ENCODE data around the gene HNF1B. TPM values are rescaled to one million over a fixed set of nuclear protein-coding genes. Genes with fewer than 3 reads are reported as not detected.
"Not testable (repeated sequence)": the region's sequence is repeated elsewhere in the genome, so short reads cannot be mapped to it uniquely, and the experiment has no call there.

HNF1B gene
- total RNA-seq = under 1 TPM in 1 of 2 donors, not detected in 1; 0.50 TPM

GRCh38 chr17:37744961-37745800 is at the start of gene HNF1B:
HNF1B (minus strand) TSS chr17:37745059; CDS start chr17:37744884, 175 bp downstream.
- H3K4me3 Mint-ChIP-seq = peak within 1 kb of the TSS; percentile 66
- H3K27me3 Mint-ChIP-seq = peaks cover 55% of the 10 kb centered on the region
- no peaks in the 10 kb centered on the region for H3K9me3 Mint-ChIP-seq
- H3K27ac Mint-ChIP-seq = peak within 1 kb of the TSS; percentile 25
- peaks cover 6% of the 10 kb centered on the region for H3K4me1 Mint-ChIP-seq
- ATAC-seq (replicated peaks) = peak; percentile 36
- H3K36me3 Mint-ChIP-seq (ENCODE audit: low read depth) = no peaks in the 10 kb centered on the region

DNA sequence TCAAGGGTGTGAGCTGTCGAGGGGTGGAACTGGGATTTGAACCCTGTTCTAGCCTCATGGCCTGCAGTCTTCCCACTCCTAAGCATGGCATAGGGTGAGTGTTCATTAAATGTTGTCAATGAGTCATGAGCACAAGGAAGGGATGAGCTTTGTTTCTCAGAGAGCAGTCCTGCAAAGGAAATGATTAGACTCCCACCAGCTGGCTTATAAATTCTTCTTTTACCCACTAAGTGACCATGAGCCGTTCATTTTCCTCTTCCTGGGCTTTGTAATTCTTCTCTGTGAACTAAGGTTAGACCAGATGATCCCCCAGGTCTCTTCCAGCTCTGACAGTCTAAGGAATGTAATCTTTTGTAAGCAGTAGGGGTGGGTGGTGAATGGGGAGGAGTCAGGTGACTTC is 47.9 kb upstream of the HNF1B start:
- H3K27ac Mint-ChIP-seq = no peak overlapping the region
- H3K4me3 Mint-ChIP-seq = no peak overlapping the region
- H3K27me3 Mint-ChIP-seq = peaks cover 23% of the 10 kb centered on the region
- no peaks in the 10 kb centered on the region for H3K9me3 Mint-ChIP-seq
- no peaks in the 10 kb centered on the region for H3K4me1 Mint-ChIP-seq
- no peak for ATAC-seq (replicated peaks)
- H3K36me3 Mint-ChIP-seq (ENCODE audit: low read depth) = no peaks in the 10 kb centered on the region

DNA sequence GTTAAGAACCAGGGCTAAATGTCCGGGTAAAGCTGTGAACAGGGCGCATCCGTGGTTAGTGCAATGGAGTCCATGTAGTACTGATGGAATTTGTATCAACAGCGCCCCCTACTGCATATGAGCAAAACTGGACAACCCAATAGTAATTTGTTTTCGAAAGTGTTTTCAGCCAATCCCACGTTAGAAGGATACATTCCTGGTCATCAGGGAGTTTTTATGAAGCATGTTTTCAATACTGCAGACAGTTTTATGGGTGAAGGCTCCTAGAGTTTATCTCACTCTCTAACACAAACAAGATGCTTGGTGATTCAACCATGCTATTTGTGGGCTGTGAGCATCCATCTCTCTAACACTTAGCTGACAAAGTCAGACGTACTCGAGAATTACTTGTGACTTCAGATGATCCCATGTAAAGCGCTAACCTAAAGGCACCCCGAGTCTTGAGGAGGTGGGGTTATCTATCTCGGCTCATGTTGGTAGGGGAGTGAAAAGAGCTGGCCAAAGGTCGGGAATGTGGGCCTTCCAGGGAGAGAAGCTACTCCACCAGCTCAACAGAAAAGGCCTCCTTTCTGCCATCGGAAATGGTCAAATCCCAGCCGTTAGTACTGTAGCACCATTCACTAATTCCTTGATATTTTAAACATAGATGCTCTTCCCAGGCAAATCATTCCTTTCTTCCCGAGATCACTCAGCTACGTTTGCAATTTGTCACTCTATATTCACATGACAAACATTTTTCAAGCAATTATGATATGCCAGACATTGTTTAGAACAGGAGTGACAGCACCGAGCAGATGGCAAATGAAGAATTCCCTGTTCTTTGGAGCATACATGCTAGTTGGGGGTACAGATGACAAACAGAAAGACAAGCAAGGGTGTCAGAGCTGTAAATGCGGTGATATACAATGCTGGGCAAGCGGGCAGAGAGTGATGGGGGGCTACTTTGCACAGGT is 46.9 kb upstream of the HNF1B start:
- Mint-ChIP-seq H3K4me1 (no peaks in the 10 kb centered on the region), H3K27me3 (peaks cover 23% of the 10 kb centered on the region), H3K9me3 (no peaks in the 10 kb centered on the region), H3K36me3 (ENCODE audit: low read depth) (no peaks in the 10 kb centered on the region), H3K27ac (no peak overlapping the region), H3K4me3 (no peak overlapping the region)
- ATAC-seq (replicated peaks) = peak; percentile 93

DNA sequence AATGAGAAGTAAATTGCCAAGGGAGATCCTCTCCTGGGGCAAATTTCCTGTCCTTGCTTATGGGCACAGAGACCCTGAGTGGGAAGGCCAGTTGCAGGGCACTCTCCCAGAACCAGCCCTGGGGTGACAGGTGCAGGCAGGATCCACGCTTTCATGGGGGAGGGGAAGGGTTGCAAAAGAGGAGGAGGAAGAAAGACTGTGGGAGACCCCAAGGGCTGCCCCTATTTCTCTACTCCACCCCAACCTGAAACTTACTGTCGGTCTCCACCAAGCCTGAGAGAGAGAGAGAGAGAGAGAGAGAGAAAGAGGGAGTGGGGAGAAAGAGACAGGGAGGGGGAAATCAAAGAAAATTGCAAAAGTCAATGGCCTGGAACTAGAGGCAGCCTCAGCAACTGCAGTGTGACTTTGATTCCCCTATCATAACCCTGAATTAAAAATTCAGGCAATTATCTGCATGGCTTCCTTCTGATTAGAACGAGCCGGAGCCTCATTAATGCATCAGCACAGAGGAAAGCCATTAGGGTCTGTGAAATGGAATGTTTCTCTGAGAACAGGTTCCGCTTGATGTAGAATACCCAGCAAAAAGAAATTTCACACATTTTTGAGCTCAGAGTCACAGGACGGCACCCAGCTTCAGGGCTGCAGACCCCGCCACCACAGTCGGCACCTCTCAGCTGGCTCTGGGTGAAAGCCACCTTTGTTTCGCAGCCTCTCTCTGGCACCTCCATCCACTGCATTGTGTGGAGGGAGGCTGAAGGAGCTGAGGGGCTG is 45.1 kb upstream of the HNF1B start:
- H3K9me3 Mint-ChIP-seq = no peaks in the 10 kb centered on the region
- H3K4me3 Mint-ChIP-seq = no peak overlapping the region
- no peaks in the 10 kb centered on the region for H3K36me3 Mint-ChIP-seq (ENCODE audit: low read depth)
- no peak overlapping the region for H3K27ac Mint-ChIP-seq
- no peaks in the 10 kb centered on the region for H3K4me1 Mint-ChIP-seq
- H3K27me3 Mint-ChIP-seq = peaks cover 26% of the 10 kb centered on the region
- no peak for ATAC-seq (replicated peaks)

GRCh38 chr17:37789021-37789565 is 44.2 kb upstream of the HNF1B start:
- peaks cover 28% of the 10 kb centered on the region for H3K27me3 Mint-ChIP-seq
- no peak overlapping the region for H3K4me3 Mint-ChIP-seq
- H3K9me3 Mint-ChIP-seq = no peaks in the 10 kb centered on the region
- H3K4me1 Mint-ChIP-seq = no peaks in the 10 kb centered on the region
- no peak overlapping the region for H3K27ac Mint-ChIP-seq
- ATAC-seq (replicated peaks) = no peak
- no peaks in the 10 kb centered on the region for H3K36me3 Mint-ChIP-seq (ENCODE audit: low read depth)

GRCh38 chr17:37788526-37788925 is 43.7 kb upstream of the HNF1B start:
- ATAC-seq (replicated peaks) = no peak
- H3K4me1 Mint-ChIP-seq = no peaks in the 10 kb centered on the region
- no peak overlapping the region for H3K4me3 Mint-ChIP-seq
- no peaks in the 10 kb centered on the region for H3K9me3 Mint-ChIP-seq
- no peak overlapping the region for H3K27ac Mint-ChIP-seq
- H3K36me3 Mint-ChIP-seq (ENCODE audit: low read depth) = no peaks in the 10 kb centered on the region
- peaks cover 34% of the 10 kb centered on the region for H3K27me3 Mint-ChIP-seq

DNA sequence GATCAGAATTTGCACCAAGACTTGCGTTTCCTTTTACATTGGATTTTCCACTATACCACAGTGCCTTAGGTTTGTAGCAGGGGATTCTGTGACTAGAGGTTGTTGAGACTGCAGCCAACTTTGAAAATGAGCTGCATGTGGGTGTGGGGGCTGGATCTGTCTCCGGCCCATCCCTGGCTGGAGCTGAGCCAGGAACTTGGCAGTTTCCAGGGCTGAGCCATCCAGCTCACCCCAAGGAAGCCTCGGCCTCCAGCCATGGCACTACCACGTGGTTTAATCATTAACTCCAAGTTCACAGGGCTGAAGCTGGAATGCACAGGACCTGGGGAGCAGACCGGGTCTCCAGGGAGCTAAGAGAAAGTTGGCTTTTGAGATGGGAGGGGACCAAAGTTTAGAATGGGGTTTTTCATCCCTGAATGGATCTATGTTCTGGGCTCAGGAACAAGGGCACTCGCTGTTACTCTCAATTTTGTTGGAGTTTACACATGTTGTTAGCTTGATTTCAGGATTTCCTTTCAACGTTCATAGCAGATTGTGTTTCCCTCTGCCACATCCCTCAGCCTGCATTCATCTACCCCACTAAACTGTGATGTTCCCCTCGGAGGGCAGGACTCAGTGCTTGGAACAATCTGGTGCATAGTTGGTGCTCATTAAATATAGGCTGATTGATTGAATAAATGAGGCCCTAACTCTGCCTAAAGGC is 42.3 kb upstream of the HNF1B start:
- Mint-ChIP-seq H3K27me3 (peaks cover 32% of the 10 kb centered on the region), H3K27ac (no peak overlapping the region), H3K9me3 (no peaks in the 10 kb centered on the region), H3K4me1 (no peaks in the 10 kb centered on the region), H3K36me3 (ENCODE audit: low read depth) (no peaks in the 10 kb centered on the region), H3K4me3 (no peak overlapping the region)
- no peak for ATAC-seq (replicated peaks)

DNA sequence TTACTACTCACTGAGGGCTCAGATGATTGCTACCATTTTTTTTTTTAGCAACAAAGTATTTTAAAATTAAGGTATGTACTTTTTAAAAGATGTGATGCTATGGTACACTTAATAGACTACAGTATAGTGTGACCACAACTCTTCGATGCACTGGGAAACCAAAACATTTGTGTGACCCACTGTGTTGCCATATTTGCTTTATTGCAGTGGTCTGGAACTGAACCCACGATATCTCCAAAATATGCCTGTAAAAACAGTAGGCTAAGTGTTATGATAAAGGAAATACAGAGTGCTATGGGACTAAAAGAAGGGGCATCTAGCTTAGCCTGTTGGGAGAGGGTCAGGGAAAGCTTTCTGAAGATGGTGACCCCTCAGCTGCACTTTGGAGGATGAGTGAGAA is 41.6 kb upstream of the HNF1B start:
- Mint-ChIP-seq H3K9me3 (no peaks in the 10 kb centered on the region), H3K27ac (no peak overlapping the region), H3K27me3 (peaks cover 32% of the 10 kb centered on the region), H3K4me1 (no peaks in the 10 kb centered on the region), H3K36me3 (ENCODE audit: low read depth) (no peaks in the 10 kb centered on the region), H3K4me3 (no peak overlapping the region)
- ATAC-seq (replicated peaks) = no peak

GRCh38 chr17:37782460-37782859 is 37.6 kb upstream of the HNF1B start:
- H3K27ac Mint-ChIP-seq; H3K4me1 Mint-ChIP-seq; ATAC-seq (replicated peaks); H3K4me3 Mint-ChIP-seq; H3K36me3 Mint-ChIP-seq (ENCODE audit: low read depth); H3K9me3 Mint-ChIP-seq: not testable (repeated sequence)
- peaks cover 16% of the 10 kb centered on the region for H3K27me3 Mint-ChIP-seq

DNA sequence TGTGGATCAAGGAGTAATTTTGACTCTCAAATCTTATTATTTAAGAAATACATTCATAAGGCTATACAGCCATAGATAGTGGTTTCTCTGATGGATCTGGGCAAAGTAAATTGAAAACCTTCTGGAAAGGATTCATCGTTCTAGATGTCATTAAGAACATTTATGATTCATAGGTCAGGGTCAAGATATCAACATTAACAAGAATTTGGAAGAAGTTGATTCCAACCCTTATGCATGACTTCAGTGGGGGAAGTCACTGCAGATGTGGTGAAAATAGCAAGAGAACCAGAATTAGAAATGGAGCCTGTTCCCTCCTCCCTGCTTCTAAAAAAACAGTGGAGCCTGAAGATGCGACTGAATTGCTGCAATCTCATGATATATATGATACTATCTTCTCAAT is 36.6 kb upstream of the HNF1B start:
- no peak for ATAC-seq (replicated peaks)
- no peak overlapping the region for H3K4me3 Mint-ChIP-seq
- H3K9me3 Mint-ChIP-seq = no peaks in the 10 kb centered on the region
- no peaks in the 10 kb centered on the region for H3K4me1 Mint-ChIP-seq
- peaks cover 13% of the 10 kb centered on the region for H3K27me3 Mint-ChIP-seq
- no peak overlapping the region for H3K27ac Mint-ChIP-seq
- no peaks in the 10 kb centered on the region for H3K36me3 Mint-ChIP-seq (ENCODE audit: low read depth)

DNA sequence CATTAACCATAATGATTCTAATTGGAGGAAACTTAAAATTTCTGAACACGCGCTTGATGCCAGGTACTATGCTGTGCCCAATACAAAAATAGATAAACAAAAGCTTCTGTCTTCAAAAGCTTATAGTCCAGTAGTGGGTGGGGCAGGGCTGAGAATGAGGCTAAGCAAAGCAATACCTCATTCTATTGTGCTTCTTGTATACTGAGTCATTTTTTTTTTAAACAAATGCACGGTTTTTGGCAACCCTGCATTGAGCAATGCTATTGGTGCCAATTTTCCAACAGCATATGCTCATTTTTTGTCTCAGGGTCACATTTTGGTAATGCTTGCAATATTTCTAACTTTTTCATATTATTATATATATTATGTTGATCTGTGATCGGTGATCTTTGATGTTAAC is 34.7 kb upstream of the HNF1B start:
- no peak overlapping the region for H3K4me3 Mint-ChIP-seq
- no peak overlapping the region for H3K27ac Mint-ChIP-seq
- H3K4me1 Mint-ChIP-seq = peaks cover 3% of the 10 kb centered on the region
- no peaks in the 10 kb centered on the region for H3K36me3 Mint-ChIP-seq (ENCODE audit: low read depth)
- peaks cover 9% of the 10 kb centered on the region for H3K27me3 Mint-ChIP-seq
- H3K9me3 Mint-ChIP-seq = no peaks in the 10 kb centered on the region
- no peak for ATAC-seq (replicated peaks)

DNA sequence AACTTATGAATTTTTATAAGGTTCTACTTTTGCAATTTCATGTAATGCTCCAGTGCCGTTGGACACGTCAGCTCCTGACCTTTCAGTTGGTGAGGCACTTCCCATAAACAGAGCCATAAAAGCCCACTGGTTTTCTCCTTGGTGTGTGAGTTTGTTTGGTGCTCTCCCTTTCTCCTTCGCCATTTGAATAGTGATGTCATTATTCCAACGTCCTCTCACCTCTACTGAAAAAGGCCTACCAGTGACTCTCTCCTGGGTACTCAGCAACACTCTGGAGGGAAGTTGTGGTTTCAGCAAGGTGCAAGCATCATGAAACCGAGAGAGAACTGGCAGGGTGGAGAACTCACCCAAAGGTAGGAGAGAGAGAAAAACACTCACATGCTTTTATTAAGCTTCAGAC is 29.6 kb upstream of the HNF1B start:
- Mint-ChIP-seq H3K27ac (peak overlapping the region; percentile 60), H3K36me3 (ENCODE audit: low read depth) (no peaks in the 10 kb centered on the region), H3K27me3 (peaks cover 12% of the 10 kb centered on the region), H3K4me3 (peak overlapping the region; percentile 37), H3K9me3 (no peaks in the 10 kb centered on the region), H3K4me1 (peaks cover 28% of the 10 kb centered on the region)
- ATAC-seq (replicated peaks) = peak; percentile 92

DNA sequence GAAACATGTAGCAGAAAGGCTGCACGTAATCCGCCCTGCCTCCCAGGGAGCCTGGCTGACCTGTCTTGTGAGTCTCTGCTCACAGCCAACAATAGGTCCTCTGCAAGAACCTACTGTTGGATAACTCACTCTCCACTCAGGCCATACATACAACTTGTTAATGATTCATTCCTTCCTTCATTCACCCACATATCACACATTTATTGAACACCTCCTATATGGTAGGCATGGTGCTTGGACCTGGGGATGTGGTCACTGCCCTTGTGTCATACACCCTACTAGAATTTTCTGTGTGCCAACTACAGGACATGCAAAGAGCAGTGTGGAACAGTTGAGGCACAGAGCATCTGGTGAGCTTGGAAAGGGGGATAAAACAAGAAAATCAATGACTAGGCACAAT is 28.1 kb upstream of the HNF1B start:
- H3K4me3 Mint-ChIP-seq = peak overlapping the region; percentile 37
- no peaks in the 10 kb centered on the region for H3K36me3 Mint-ChIP-seq (ENCODE audit: low read depth)
- H3K9me3 Mint-ChIP-seq = no peaks in the 10 kb centered on the region
- ATAC-seq (replicated peaks) = peak; percentile 58
- H3K27me3 Mint-ChIP-seq = peaks cover 12% of the 10 kb centered on the region
- H3K27ac Mint-ChIP-seq = peak overlapping the region; percentile 60
- H3K4me1 Mint-ChIP-seq = peaks cover 28% of the 10 kb centered on the region

Data from activated T-helper 17 cell treated with anti-CD3 and anti-CD28 coated beads, Interleukin-2, amount 50 U/mL, for 72 hours (primary cell).